Lower lobe of right lung (tissue), 2 donors: ENCODE results near the gene PTPRN2. TPM values are rescaled to one million over a fixed set of nuclear protein-coding genes. Genes with fewer than 3 reads are reported as not detected.

Source experiments
- ATAC-seq, 2 donors: fragments of 200-7000 bp; cut with Tn5 transposase; one replicate each; pipeline ENCODE4 v1.9.1; 2020 to 2022; ENCODE audit warnings: mild to moderate bottlenecking in 2 of 2, moderate library complexity in 2 of 2
- DNase-seq: peaks from one replicate; pipeline ENCODE4 v3.0.0-alpha.2; 2020
- H3K27ac ChIP-seq: fragments of 200-600 bp; one replicate; pipeline ENCODE4 v1.8.0; 2022
- H3K27me3 ChIP-seq: fragments of 200-600 bp; one replicate; pipeline ENCODE4 v1.8.0; 2022; ENCODE audit warnings: low read depth
- H3K36me3 ChIP-seq: fragments of 200-600 bp; one replicate; pipeline ENCODE4 v1.8.0; 2022; ENCODE audit warnings: mild to moderate bottlenecking
- H3K4me1 ChIP-seq: fragments of 200-600 bp; one replicate; pipeline ENCODE4 v1.8.0; 2022
- H3K4me3 ChIP-seq: fragments of 200-600 bp; one replicate; pipeline ENCODE4 v1.8.0; 2022; ENCODE audit warnings: mild to moderate bottlenecking
- H3K9me3 ChIP-seq: fragments of 200-600 bp; one replicate; pipeline ENCODE4 v1.8.0; 2022
- CTCF ChIP-seq: fragments of 200-600 bp; IDR thresholded peaks from one replicate; pipeline ENCODE4 v1.8.0; 2022; ENCODE audit warnings: antibody characterized with exemption, mild to moderate bottlenecking
- intact Hi-C: fragments of 100-400 bp; cut with DNase I; formaldehyde crosslinking; loops from one replicate; pipeline ENCODE4 v1.11.0; 2022
- total RNA-seq: library from RNA; stranded (reverse); fragmentation: NEBNext Ultra II Directional; extraction: Animal tissue kit (Norgen Biotek cat#: 25700); gene quantifications from one replicate; pipeline ENCODE4 v1.2.1, GENCODE V29; 2021
- donor health status: DM: no; HTN: yes; CAD: no; lungs with severe emphysema.

Gene PTPRN2
- total RNA-seq, 1 donor from 2014 or later, result 6.8 TPM

GRCh38 chr7:158494643-158495042, 93.0 kb downstream of the PTPRN2 start:
- no peak for TF ChIP-seq CTCF
- no peaks in the 10 kb centered on the region for H3K9me3 ChIP-seq
- H3K27me3 ChIP-seq, result peaks cover 17% of the 10 kb centered on the region
- DNase-seq, result no peak
- intact Hi-C loops, result no loop called here
- H3K4me1 ChIP-seq, result no peaks in the 10 kb centered on the region
- no peak for ATAC-seq
- H3K4me3 ChIP-seq, result no peak overlapping the region
- no peak overlapping the region for H3K27ac ChIP-seq
- no peaks in the 10 kb centered on the region for H3K36me3 ChIP-seq

DNA sequence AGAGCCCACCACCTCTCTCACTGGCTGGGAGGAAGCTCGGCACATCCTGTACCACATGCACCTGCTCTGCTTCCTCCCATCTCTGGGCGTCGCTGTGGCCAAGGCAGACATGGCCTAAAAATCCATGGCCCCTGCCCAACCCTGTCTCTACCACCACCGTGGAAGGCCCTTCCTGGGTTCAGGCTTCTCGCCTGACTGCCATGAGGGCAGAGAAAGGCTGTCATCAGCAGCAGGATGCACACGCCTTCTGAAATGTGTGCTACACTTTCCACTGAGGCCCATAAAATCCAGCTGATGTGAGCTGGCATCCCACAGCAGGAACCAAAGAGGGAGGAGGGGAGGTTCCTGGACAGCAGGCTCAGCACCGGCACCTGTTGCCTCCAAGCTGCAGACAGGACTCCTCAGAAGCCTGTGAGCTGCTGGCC, 93.4 kb downstream of the PTPRN2 start:
- Histone ChIP-seq H3K27me3 (peaks cover 20% of the 10 kb centered on the region), H3K27ac (no peak overlapping the region), H3K9me3 (no peaks in the 10 kb centered on the region), H3K36me3 (no peaks in the 10 kb centered on the region), H3K4me1 (no peaks in the 10 kb centered on the region), H3K4me3 (no peak overlapping the region)
- ATAC-seq, result no peak
- no peak for DNase-seq
- intact Hi-C loops, result no loop called here
- no peak for TF ChIP-seq CTCF

DNA sequence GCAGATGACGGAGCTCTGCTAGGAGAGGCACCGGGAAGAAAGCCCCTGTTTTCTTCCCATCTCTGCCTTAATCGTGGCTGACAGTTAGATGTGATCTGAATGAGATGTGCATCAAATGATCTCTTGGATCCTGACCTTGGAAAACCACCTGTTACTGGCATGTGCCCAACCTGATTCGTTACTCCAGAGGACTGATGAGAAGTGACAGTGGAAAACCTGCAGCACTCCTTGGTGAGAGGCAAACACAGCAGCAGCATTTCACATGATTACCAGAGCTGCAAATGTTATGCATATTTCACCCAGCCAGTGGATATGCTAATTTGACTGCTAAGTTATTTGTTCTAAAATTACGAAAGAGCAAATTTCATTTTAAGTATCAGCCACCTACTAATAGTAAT, 95.3 kb downstream of the PTPRN2 start:
- peaks cover 20% of the 10 kb centered on the region for H3K27me3 ChIP-seq
- TF ChIP-seq CTCF, result no peak
- DNase-seq, result no peak
- no peaks in the 10 kb centered on the region for H3K4me1 ChIP-seq
- no peak overlapping the region for H3K4me3 ChIP-seq
- no peak for ATAC-seq
- no peaks in the 10 kb centered on the region for H3K36me3 ChIP-seq
- H3K27ac ChIP-seq, result no peak overlapping the region
- no peaks in the 10 kb centered on the region for H3K9me3 ChIP-seq
- intact Hi-C loops, result no loop called here

DNA sequence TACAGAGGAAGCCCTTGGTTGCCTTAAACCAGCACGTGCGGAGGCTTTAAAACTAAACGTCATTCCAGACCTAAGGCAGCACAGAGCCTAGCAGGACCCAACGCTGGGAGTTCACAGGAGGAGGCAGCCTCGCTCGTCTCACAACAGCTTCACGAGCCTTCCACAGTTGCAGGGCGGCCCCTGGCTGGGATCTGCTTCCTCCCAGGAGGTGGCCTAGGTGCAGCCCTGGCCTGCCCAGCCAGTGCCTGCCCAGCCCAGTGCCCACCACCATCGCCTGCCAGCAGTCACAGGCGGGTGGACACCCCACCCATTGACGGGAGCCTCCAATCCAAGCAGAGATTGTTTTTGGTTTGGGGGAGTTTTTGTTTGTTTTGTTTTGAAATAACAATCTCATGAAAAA, 96.5 kb downstream of the PTPRN2 start:
- H3K9me3 ChIP-seq, result no peaks in the 10 kb centered on the region
- no peak for ATAC-seq
- H3K36me3 ChIP-seq, result no peaks in the 10 kb centered on the region
- H3K4me3 ChIP-seq, result no peak overlapping the region
- TF ChIP-seq CTCF, result no peak
- no peak overlapping the region for H3K27ac ChIP-seq
- DNase-seq, result no peak
- peaks cover 20% of the 10 kb centered on the region for H3K27me3 ChIP-seq
- H3K4me1 ChIP-seq, result no peaks in the 10 kb centered on the region
- intact Hi-C loops, result no loop called here

GRCh38 chr7:158490171-158490782, 97.3 kb downstream of the PTPRN2 start:
- H3K36me3 ChIP-seq, result no peaks in the 10 kb centered on the region
- no peaks in the 10 kb centered on the region for H3K9me3 ChIP-seq
- H3K27me3 ChIP-seq, result peaks cover 13% of the 10 kb centered on the region
- no peak overlapping the region for H3K4me3 ChIP-seq
- intact Hi-C loops, result no loop called here
- H3K4me1 ChIP-seq, result no peaks in the 10 kb centered on the region
- DNase-seq (no peak), ATAC-seq (no peak)
- H3K27ac ChIP-seq, result no peak overlapping the region
- no peak for TF ChIP-seq CTCF
